GM06990 (cell line): ENCODE measurements around the gene EN1.

Experiments used
- DNase-seq: peaks from one replicate; pipeline ENCODE4 v3.0.0-alpha.2; 2011; ENCODE audit not compliant: insufficient read length; ENCODE audit errors: extremely low read depth
- H3K27me3 ChIP-seq: replicated peaks from 2 replicates; pipeline ENCODE4 v1.6.0; 2011; ENCODE audit warnings: low read length; ENCODE audit not compliant: control insufficient read depth, insufficient read depth
- H3K36me3 ChIP-seq: 2 replicates; pipeline ENCODE4 v1.5.1; 2011; ENCODE audit warnings: low read length; ENCODE audit not compliant: control insufficient read depth, insufficient read depth
- H3K4me3 ChIP-seq: replicated peaks from 2 replicates; pipeline ENCODE4 v1.5.1; 2011; ENCODE audit warnings: low read depth, mild to moderate bottlenecking, control low read depth, low read length
- CTCF ChIP-seq: IDR thresholded peaks from 2 replicates; pipeline ENCODE4 v1.5.1; 2011; ENCODE audit warnings: low read length, control low read depth, mild to moderate bottlenecking, inconsistent platforms; ENCODE audit not compliant: insufficient read depth, poor library complexity, severe bottlenecking

Gene EN1

GRCh38 chr2:118833716-118834439 lies 13.6 kb downstream of the EN1 start:
- DNase-seq = no peak
- no peak overlapping the region for H3K4me3 ChIP-seq
- peaks cover 3% of the 10 kb centered on the region for H3K27me3 ChIP-seq
- H3K36me3 ChIP-seq = no peaks in the 10 kb centered on the region
- no peak for TF ChIP-seq CTCF

- H3K4me3 ChIP-seq = no peak overlapping the region
- DNase-seq = no peak
- peaks cover 3% of the 10 kb centered on the region for H3K27me3 ChIP-seq
- TF ChIP-seq CTCF = no peak
- no peaks in the 10 kb centered on the region for H3K36me3 ChIP-seq
Observed at GRCh38 chr2:118832791-118833715, 14.4 kb downstream of the EN1 start.

- no peak for TF ChIP-seq CTCF
- H3K36me3 ChIP-seq = no peaks in the 10 kb centered on the region
- H3K27me3 ChIP-seq = peaks cover 3% of the 10 kb centered on the region
- no peak for DNase-seq
- H3K4me3 ChIP-seq = no peak overlapping the region
Observed at GRCh38 chr2:118832071-118832790, 15.2 kb downstream of the EN1 start.

GRCh38 chr2:118830881-118831280 lies 16.6 kb downstream of the EN1 start:
- DNase-seq = no peak
- TF ChIP-seq CTCF = no peak
- Histone ChIP-seq H3K36me3 (no peaks in the 10 kb centered on the region), H3K27me3 (no peaks in the 10 kb centered on the region; the same call in 1 of the 2 replicates), H3K4me3 (no peak overlapping the region)

- Histone ChIP-seq H3K27me3 (no peaks in the 10 kb centered on the region; the same call in 1 of the 2 replicates), H3K4me3 (no peak overlapping the region), H3K36me3 (no peaks in the 10 kb centered on the region)
- DNase-seq = no peak
- TF ChIP-seq CTCF = no peak
Observed at GRCh38 chr2:118830118-118830517, 17.3 kb downstream of the EN1 start.
